ENCODE measurements around the gene CRABP2.
A peak's percentile ranks its signal among the peaks of the same experiment; 100 is the strongest.

CRABP2 gene

DNA sequence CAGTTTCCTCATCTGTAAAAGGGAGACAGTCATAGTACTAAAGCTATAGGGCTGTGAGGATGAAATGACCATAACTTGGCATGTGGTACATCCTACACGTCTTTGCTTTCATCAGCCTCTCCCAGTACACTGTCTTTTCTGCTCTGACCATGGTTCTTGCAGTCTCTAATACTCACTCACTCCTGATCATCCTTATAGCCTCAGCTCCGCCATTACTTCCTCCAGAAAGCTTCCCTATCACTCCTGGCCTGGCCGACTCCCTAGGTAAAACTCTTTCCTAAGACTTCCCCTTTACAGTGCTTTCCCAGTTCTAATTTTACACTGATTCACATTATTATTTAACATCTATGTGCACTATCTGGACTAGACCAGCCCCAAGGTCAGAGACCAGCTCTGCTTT is 40.5 kb upstream of the CRABP2 start:
- peak overlapping the region; percentile 97 for H3K27ac ChIP-seq
- no peak for TF ChIP-seq ZFX (IDR thresholded peaks at IDR 0.05; ENCODE audit: borderline replicate concordance)
- TF ChIP-seq CTCF (IDR thresholded peaks at IDR 0.05) = no peak

- H3K27ac ChIP-seq = peak overlapping the region; percentile 97; the same call in 1 of the 2 replicates
- no peak for TF ChIP-seq ZFX (IDR thresholded peaks at IDR 0.05; ENCODE audit: borderline replicate concordance)
- TF ChIP-seq CTCF (IDR thresholded peaks at IDR 0.05) = no peak
Observed at GRCh38 chr1:156744786-156745419, 39.5 kb upstream of the CRABP2 start.

GRCh38 chr1:156744344-156744743 is 39.0 kb upstream of the CRABP2 start:
- TF ChIP-seq CTCF (IDR thresholded peaks at IDR 0.05) = no peak
- no peak for TF ChIP-seq ZFX (IDR thresholded peaks at IDR 0.05; ENCODE audit: borderline replicate concordance)
- H3K27ac ChIP-seq = 0 out of 2 replicates have a peak overlapping the region, but pooled peaks have one; percentile 97

GRCh38 chr1:156743367-156744302 is 38.3 kb upstream of the CRABP2 start:
- H3K27ac ChIP-seq = peak overlapping the region; percentile 92; the same call in 1 of the 2 replicates
- TF ChIP-seq CTCF (IDR thresholded peaks at IDR 0.05) (no peak), ZFX (IDR thresholded peaks at IDR 0.05; ENCODE audit: borderline replicate concordance) (no peak)

DNA sequence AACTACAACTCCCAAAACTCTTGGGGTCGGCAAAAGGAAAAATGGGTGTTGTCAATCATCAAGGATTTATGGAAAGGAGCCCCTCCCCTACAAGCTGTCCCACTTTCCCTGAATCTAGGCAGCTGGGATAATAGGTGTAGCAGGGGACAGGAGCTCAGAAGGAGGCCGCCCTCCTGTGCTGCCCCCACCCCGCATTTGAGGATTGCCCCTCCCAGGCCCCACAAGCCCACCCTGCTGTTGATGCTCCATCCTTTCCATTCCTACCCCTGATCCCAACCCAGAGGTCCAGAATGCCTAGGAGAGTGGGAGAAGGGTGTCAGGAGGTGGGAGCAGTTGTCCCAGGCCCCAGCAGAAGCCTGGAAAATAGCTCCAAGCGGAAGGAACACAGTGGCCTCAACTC is 37.4 kb upstream of the CRABP2 start:
- H3K27ac ChIP-seq = peak overlapping the region; percentile 92; the same call in 1 of the 2 replicates
- TF ChIP-seq CTCF (IDR thresholded peaks at IDR 0.05) (no peak), ZFX (IDR thresholded peaks at IDR 0.05; ENCODE audit: borderline replicate concordance) (no peak)

GRCh38 chr1:156742017-156742416 is 36.6 kb upstream of the CRABP2 start:
- peak overlapping the region; percentile 92 for H3K27ac ChIP-seq

More at GRCh38 chr1:156742017-156742416, 36.6 kb upstream of the CRABP2 start:
- TF ChIP-seq ZFX (IDR thresholded peaks at IDR 0.05; ENCODE audit: borderline replicate concordance) = no peak
- no peak for TF ChIP-seq CTCF (IDR thresholded peaks at IDR 0.05)

Data from 22Rv1 (cell line).